Measurements from ENCODE around the gene PAX7. TPM values are rescaled to one million over a fixed set of nuclear protein-coding genes. Genes with fewer than 3 reads are reported as not detected.

PAX7 gene
- total and polyA plus RNA-seq, 2 experiments from 2014 or later, result 0.03 TPM; not detected in 1

DNA sequence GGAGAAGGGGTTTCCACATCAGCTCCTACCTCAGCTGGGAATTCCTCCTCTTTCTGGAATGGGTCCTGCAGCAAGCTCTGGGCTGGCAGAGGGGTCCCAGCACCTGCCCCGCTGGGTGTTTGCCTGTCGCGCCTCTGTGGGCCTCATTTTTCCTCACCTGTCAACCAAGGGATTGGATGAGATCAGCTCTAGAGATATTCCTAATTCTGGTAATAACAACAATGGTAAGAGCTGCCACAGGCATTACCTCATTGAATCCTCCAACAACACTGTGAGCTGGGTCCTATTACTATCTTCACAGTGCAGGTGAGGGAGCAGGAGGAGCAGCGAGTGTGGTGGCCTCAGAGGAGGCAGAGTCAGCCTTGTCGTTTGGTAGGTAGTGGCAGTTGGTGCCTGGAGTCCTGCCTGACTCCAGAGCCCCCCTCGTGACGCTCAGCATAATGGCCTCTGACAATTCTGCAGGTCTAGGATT is 23.3 kb upstream of the PAX7 start:
- H3K4me3 Mint-ChIP-seq, result no peak overlapping the region
- no peaks in the 10 kb centered on the region for H3K36me3 Mint-ChIP-seq (ENCODE audit: low read depth)
- DNase-seq (ENCODE audit: low spot score) (no peak), ATAC-seq (no peak)
- Histone ChIP-seq H3K36me3 (ENCODE audit: insufficient read depth) (no peaks in the 10 kb centered on the region), H3F3A (replicated peaks; ENCODE audit: low read depth) (peaks cover 3% of the 10 kb centered on the region; the same call in 1 of the 2 replicates), H3K4me2 (no peak overlapping the region), H3K27me3 (ENCODE audit: insufficient read depth) (no peaks in the 10 kb centered on the region), H2AFZ (no peak overlapping the region), H4K20me1 (replicated peaks; ENCODE audit: insufficient read depth) (no peaks in the 10 kb centered on the region), H3K79me2 (replicated peaks; ENCODE audit: insufficient read depth) (no peaks in the 10 kb centered on the region), H3K9me2 (ENCODE audit: insufficient read depth) (no peaks in the 10 kb centered on the region), H3K4me1 (ENCODE audit: insufficient read depth) (peaks cover 7% of the 10 kb centered on the region), H3K4me3 (no peak overlapping the region), H3K27ac (ENCODE audit: low read depth) (no peak overlapping the region)
- no peak overlapping the region for H3K27ac Mint-ChIP-seq
- peaks cover 10% of the 10 kb centered on the region for H3K4me1 Mint-ChIP-seq
- H3K9me3 Mint-ChIP-seq, result no peaks in the 10 kb centered on the region; the same call in 2 of the 3 replicates
- no peak for TF ChIP-seq ETS1 (IDR thresholded peaks at IDR 0.05)
- TF ChIP-seq POLR2AphosphoS5 (IDR thresholded peaks at IDR 0.05; ENCODE audit: low read depth), result no peak
- TF ChIP-seq STAT1 (IDR thresholded peaks at IDR 0.05; ENCODE audit: unreplicated experiment), result no peak
- no peak for TF ChIP-seq JUNB (IDR thresholded peaks at IDR 0.05; ENCODE audit: unreplicated experiment)
- TF ChIP-seq EZH2 (IDR thresholded peaks at IDR 0.05; ENCODE audit: low read depth, unreplicated experiment), result no peak
- no peak for TF ChIP-seq CTCF (conservative IDR thresholded peaks at IDR 0.05; ENCODE audit: low read depth in 2 of 2)
- no peak for TF ChIP-seq ZNF331 (CRISPR knock-in tag; IDR thresholded peaks at IDR 0.05; ENCODE audit: low read depth)
- no peak for TF ChIP-seq NANOG (IDR thresholded peaks at IDR 0.05; ENCODE audit: borderline replicate concordance)
- TF ChIP-seq EZH2phosphoT487 (IDR thresholded peaks at IDR 0.05; ENCODE audit: unreplicated experiment), result no peak
- TF ChIP-seq REST (IDR thresholded peaks at IDR 0.05; ENCODE audit: unreplicated experiment), result no peak
- peaks cover 15% of the 10 kb centered on the region for H3K27me3 Mint-ChIP-seq (ENCODE audit: insufficient read depth, low read depth, poor library complexity)
